Endothelial cell of umbilical vein (primary cell): Measurements from ENCODE around the gene IGSF9B. TPM values are rescaled to one million over a fixed set of nuclear protein-coding genes. Genes with fewer than 3 reads are reported as not detected.

Source experiments
- BruUV-seq: library from RNA; stranded (reverse); fragments of 400-500 nt; replicated peaks from 2 replicates; lab custom pipeline; 2021; lab: Mats Ljungman, UMichigan
- CTCF ChIA-PET: fragments of 300-600, 350-600 bp; sonication (Branson Sonifier 250); formaldehyde crosslinking; loops from one replicate; lab custom pipeline; 2021; ENCODE audit warnings: antibody characterized with exemption, inconsistent platforms; lab: Charles Lee
- POLR2A ChIA-PET: fragments of 300-600, 350-600 bp; sonication (Branson Sonifier 250); formaldehyde crosslinking; loops from one replicate; lab custom pipeline; 2021; ENCODE audit warnings: antibody characterized with exemption, inconsistent platforms; lab: Charles Lee
- DNase-seq: peaks from one replicate; pipeline ENCODE4 v3.0.0-alpha.2; 2011; ENCODE audit warnings: low read depth, low spot score
- FAIRE-seq: peaks from 2 replicates; lab custom pipeline; 2011; peaks lifted over from hg19 to GRCh38; lab: Jason Lieb, UNC
- H2AFZ ChIP-seq: 2 replicates; pipeline ENCODE4 v1.6.0; 2012; ENCODE audit warnings: low read depth, low read length, control low read depth, inconsistent platforms
- H3K27ac ChIP-seq: 2 replicates; pipeline ENCODE4 v1.5.1; 2011; ENCODE audit warnings: low read depth, mild to moderate bottlenecking, control low read depth, low read length, moderate library complexity; ENCODE audit not compliant: insufficient read depth
- H3K27me3 ChIP-seq, 2 experiments: 2 replicates each; pipeline versions ENCODE4 v1.6.0 to v1.6.1; 2011; ENCODE audit warnings: low read length in 2 of 2, mixed read lengths in 1 of 2; ENCODE audit not compliant: control insufficient read depth in 2 of 2, insufficient read depth in 2 of 2
- H3K36me3 ChIP-seq, 2 experiments: 2 replicates in 1 of 2; 3 replicates in 1 of 2; pipeline ENCODE4 v1.5.1; 2011; ENCODE audit warnings: low read length in 2 of 2, mild to moderate bottlenecking in 1 of 2, moderate library complexity in 1 of 2; ENCODE audit not compliant: control insufficient read depth in 2 of 2, insufficient read depth in 2 of 2; ENCODE audit errors: extremely low read depth in 1 of 2
- H3K4me1 ChIP-seq: 3 replicates; pipeline ENCODE4 v1.5.1; 2011; ENCODE audit warnings: mild to moderate bottlenecking, low read length; ENCODE audit not compliant: control insufficient read depth, insufficient read depth; ENCODE audit errors: extremely low read depth
- H3K4me2 ChIP-seq: 2 replicates; pipeline ENCODE4 v1.6.1; 2011; ENCODE audit warnings: low read length, control low read depth, mixed read lengths; ENCODE audit not compliant: insufficient read depth
- H3K4me3 ChIP-seq, 3 experiments: fragments of 200-600 bp in 1 of 3; sonication (generic), shearing (Covaris generic) in 1 of 3; replicated peaks in 1 of 3; 2 replicates each; pipeline ENCODE4 v1.5.1; 2011 to 2016; ENCODE audit warnings: control low read depth in 3 of 3, low read length in 3 of 3, mild to moderate bottlenecking in 2 of 3, inconsistent platforms in 1 of 3, low read depth in 1 of 3, moderate library complexity in 1 of 3; ENCODE audit not compliant: insufficient read depth in 1 of 3
- H3K79me2 ChIP-seq: 2 replicates; pipeline ENCODE4 v1.6.0; 2012; ENCODE audit warnings: low read length, inconsistent platforms; ENCODE audit not compliant: control insufficient read depth, insufficient read depth
- H3K9ac ChIP-seq: replicated peaks from 2 replicates; pipeline ENCODE3; 2011; ENCODE audit warnings: low read length, control low read depth; ENCODE audit not compliant: insufficient read depth; ENCODE audit errors: extremely low read depth
- H3K9me1 ChIP-seq: replicated peaks from 3 replicates; pipeline ENCODE4 v1.6.0; 2011; ENCODE audit warnings: mild to moderate bottlenecking, low read length; ENCODE audit not compliant: control insufficient read depth, insufficient read depth; ENCODE audit errors: extremely low read depth
- H3K9me3 ChIP-seq: replicated peaks from 2 replicates; pipeline ENCODE4 v1.5.1; 2012; ENCODE audit warnings: low read length, inconsistent platforms; ENCODE audit not compliant: control insufficient read depth, insufficient read depth
- H4K20me1 ChIP-seq: replicated peaks from 2 replicates; pipeline ENCODE3; 2011; ENCODE audit warnings: mild to moderate bottlenecking, low read length; ENCODE audit not compliant: control insufficient read depth, insufficient read depth; ENCODE audit errors: extremely low read depth
- EZH2 ChIP-seq: IDR thresholded peaks from 2 replicates; pipeline ENCODE4 v1.6.1; 2012; ENCODE audit warnings: borderline replicate concordance, low read depth, mild to moderate bottlenecking, moderate library complexity, low read length, inconsistent platforms; ENCODE audit not compliant: severe bottlenecking
- FOS ChIP-seq: IDR thresholded peaks from 2 replicates; pipeline ENCODE4 v1.6.1; 2011; ENCODE audit warnings: mild to moderate bottlenecking, low read length, moderate library complexity, borderline replicate concordance; ENCODE audit not compliant: insufficient read depth
- GATA2 ChIP-seq: IDR thresholded peaks from 2 replicates; pipeline ENCODE4 v1.7.0; 2011; ENCODE audit warnings: low read depth, mild to moderate bottlenecking, moderate library complexity, mixed read lengths, low read length; ENCODE audit not compliant: insufficient read length, insufficient read depth
- JUN ChIP-seq: IDR thresholded peaks from 2 replicates; pipeline ENCODE4 v1.6.1; 2011; ENCODE audit warnings: borderline replicate concordance, low read depth; ENCODE audit not compliant: insufficient read length, insufficient read depth
- MYC ChIP-seq: IDR thresholded peaks from one replicate; pipeline ENCODE4 v1.6.1; 2011; ENCODE audit warnings: mild to moderate bottlenecking, low read depth, low read length
- POLR2A ChIP-seq: IDR thresholded peaks from 2 replicates; pipeline ENCODE4 v1.6.1; 2012; ENCODE audit warnings: low read depth, mild to moderate bottlenecking, control low read depth, low read length
- POLR2AphosphoS5 ChIP-seq: IDR thresholded peaks from 2 replicates; pipeline ENCODE4 v1.6.1; 2012; ENCODE audit warnings: low read depth, mild to moderate bottlenecking, control low read depth, low read length, moderate library complexity; ENCODE audit not compliant: insufficient read depth
- dilution Hi-C: fragments of 300-500 bp; cut with MboI; formaldehyde crosslinking; loops from one replicate; pipeline ENCODE4 v1.15.0; 2019; ENCODE audit warnings: low sequenced_read_pairs; ENCODE audit not compliant: extremely low pct_ligation_motif_present
- intact Hi-C: fragments of 100-400 bp; cut with micrococcal nuclease; formaldehyde crosslinking; loops from one replicate; pipeline ENCODE4 v1.10.0; 2022
- polyA plus RNA-seq, 4 experiments: library from polyadenylated mRNA; depleted of rRNA in 3 of 4; stranded (reverse) in 3 of 4; unstranded in 1 of 4; fragments of >200 nt; gene quantifications; 2 replicates each; pipeline versions ENCODE4 v1.2.1 to v1.2.3, GENCODE V29; 2011 to 2012; ENCODE audit warnings: missing spikeins in 1 of 4
- total RNA-seq: library from RNA; stranded (reverse); gene quantifications from 2 replicates; pipeline ENCODE4 v1.2.3, GENCODE V29; 2021
- TF ChIP-seq, protein P1 (sequence below), 2 donors: IDR thresholded peaks; 1 replicate in 1 of 2; 2 replicates in 1 of 2; pipeline ENCODE4 v1.5.1; 2011; ENCODE audit warnings: low read length in 2 of 2, mild to moderate bottlenecking in 2 of 2, moderate library complexity in 2 of 2, control low read depth in 1 of 2, inconsistent platforms in 1 of 2, low read depth in 1 of 2; ENCODE audit not compliant: insufficient read depth in 1 of 2; ENCODE audit errors: extremely low read depth in 1 of 2
- TF ChIP-seq, protein P2 (sequence below): IDR thresholded peaks from 2 replicates; pipeline ENCODE4 v1.6.1; 2011; ENCODE audit not compliant: insufficient read depth, insufficient read length

The IGSF9B gene
- total and polyA plus RNA-seq, 2 donors (not counting 3 experiments of a cell fraction or from before 2014, with no cell fraction given), result 0.15 to 0.18 TPM

- Histone ChIP-seq H3K9me3 (no peaks in the 10 kb centered on the region), H3K9ac (no peak overlapping the region), H2AFZ (no peak overlapping the region), H3K4me3 (no peak overlapping the region), H3K4me2 (no peak overlapping the region), H3K9me1 (no peaks in the 10 kb centered on the region), H3K36me3 (no peaks in the 10 kb centered on the region), H3K27ac (no peak overlapping the region), H3K4me1 (no peaks in the 10 kb centered on the region), H3K79me2 (no peaks in the 10 kb centered on the region), H4K20me1 (no peaks in the 10 kb centered on the region), H3K27me3 (no peaks in the 10 kb centered on the region)
- TF ChIP-seq EZH2 (no peak), MYC (no peak), FOS (no peak), JUN (no peak), POLR2AphosphoS5 (no peak), POLR2A (no peak), GATA2 (no peak)
- TF ChIP-seq, protein P1, sequence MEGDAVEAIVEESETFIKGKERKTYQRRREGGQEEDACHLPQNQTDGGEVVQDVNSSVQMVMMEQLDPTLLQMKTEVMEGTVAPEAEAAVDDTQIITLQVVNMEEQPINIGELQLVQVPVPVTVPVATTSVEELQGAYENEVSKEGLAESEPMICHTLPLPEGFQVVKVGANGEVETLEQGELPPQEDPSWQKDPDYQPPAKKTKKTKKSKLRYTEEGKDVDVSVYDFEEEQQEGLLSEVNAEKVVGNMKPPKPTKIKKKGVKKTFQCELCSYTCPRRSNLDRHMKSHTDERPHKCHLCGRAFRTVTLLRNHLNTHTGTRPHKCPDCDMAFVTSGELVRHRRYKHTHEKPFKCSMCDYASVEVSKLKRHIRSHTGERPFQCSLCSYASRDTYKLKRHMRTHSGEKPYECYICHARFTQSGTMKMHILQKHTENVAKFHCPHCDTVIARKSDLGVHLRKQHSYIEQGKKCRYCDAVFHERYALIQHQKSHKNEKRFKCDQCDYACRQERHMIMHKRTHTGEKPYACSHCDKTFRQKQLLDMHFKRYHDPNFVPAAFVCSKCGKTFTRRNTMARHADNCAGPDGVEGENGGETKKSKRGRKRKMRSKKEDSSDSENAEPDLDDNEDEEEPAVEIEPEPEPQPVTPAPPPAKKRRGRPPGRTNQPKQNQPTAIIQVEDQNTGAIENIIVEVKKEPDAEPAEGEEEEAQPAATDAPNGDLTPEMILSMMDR (IDR thresholded peaks at IDR 0.05; ENCODE audit: extremely low read depth in 1 of 2, insufficient read depth in 1 of 2, low read depth in 1 of 2, low read length in 2 of 2), result no peak
- TF ChIP-seq, protein P2, sequence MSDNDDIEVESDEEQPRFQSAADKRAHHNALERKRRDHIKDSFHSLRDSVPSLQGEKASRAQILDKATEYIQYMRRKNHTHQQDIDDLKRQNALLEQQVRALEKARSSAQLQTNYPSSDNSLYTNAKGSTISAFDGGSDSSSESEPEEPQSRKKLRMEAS, result no peak
- POLR2A ChIA-PET, result no interaction called here
- dilution Hi-C loops (no loop called here), intact Hi-C loops (no loop called here)
- DNase-seq (no peak), FAIRE-seq (no peak)
- BruUV-seq, result no TSS peak
- CTCF ChIA-PET, result no interaction called here
Measured at GRCh38 chr11:133937015-133937414, 19.8 kb downstream of the IGSF9B start.
